Measurements from ENCODE around the gene KLHL29. TPM values are rescaled to one million over a fixed set of nuclear protein-coding genes. Genes with fewer than 3 reads are reported as not detected.

KLHL29 gene
- total RNA-seq, 2 donors from 2014 or later = 1.0 to 2.4 TPM

- Mint-ChIP-seq H3K36me3 (ENCODE audit: low read depth) (no peaks in the 10 kb centered on the region), H3K9me3 (no peaks in the 10 kb centered on the region), H3K4me3 (no peak overlapping the region), H3K27me3 (ENCODE audit: insufficient read depth) (peaks cover 37% of the 10 kb centered on the region), H3K4me1 (no peaks in the 10 kb centered on the region), H3K27ac (no peak overlapping the region)
- Histone ChIP-seq H3K9ac (ENCODE audit: extremely low read depth, low read length, poor library complexity, severe bottlenecking) (no peak overlapping the region), H3K27ac (ENCODE audit: low read depth, low read length) (no peak overlapping the region), H3K4me1 (ENCODE audit: control insufficient read depth, insufficient read depth, low read length) (no peaks in the 10 kb centered on the region), H3K9me3 (ENCODE audit: control insufficient read depth, low read length) (no peaks in the 10 kb centered on the region), H3K4me3 (ENCODE audit: low read length) (no peak overlapping the region), H3K36me3 (ENCODE audit: control insufficient read depth, insufficient read depth, low read length) (no peaks in the 10 kb centered on the region), H3K27me3 (ENCODE audit: control insufficient read depth, insufficient read depth, low read length, poor library complexity, severe bottlenecking) (peaks cover 38% of the 10 kb centered on the region)
- WGBS, 2 experiments (ENCODE audit: insufficient coverage in 1 of 2, insufficient read length in 1 of 2) = 57 to 66% methylated on average over 3 of the region's 4 CpGs
- TF ChIP-seq CTCF (conservative IDR thresholded peaks at IDR 0.05) = no peak
- DNase-seq = no peak
Observed at GRCh38 chr2:23380562-23381065, 4.4 kb upstream of the KLHL29 start.

DNA sequence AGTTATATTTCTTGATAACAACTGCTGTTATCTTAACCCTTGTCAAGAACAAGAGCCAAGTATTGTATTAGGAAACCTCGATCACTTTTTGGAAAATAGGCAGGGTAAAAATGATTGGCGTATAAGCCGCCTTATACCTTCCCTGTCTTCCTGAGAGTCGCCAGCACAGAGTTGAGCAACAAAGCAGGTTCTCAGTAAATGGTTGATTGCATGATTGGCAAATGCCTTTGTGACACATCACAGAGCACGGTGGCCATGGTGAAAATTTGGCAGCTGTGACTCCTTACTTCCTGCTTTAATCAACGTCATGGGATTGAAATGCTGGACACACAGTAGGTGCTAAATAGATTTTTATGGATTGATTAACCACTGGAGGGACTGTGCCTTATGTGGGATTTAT, 3.9 kb upstream of the KLHL29 start:
- DNase-seq = no peak
- Histone ChIP-seq H3K36me3 (ENCODE audit: control insufficient read depth, insufficient read depth, low read length) (no peaks in the 10 kb centered on the region), H3K9ac (ENCODE audit: extremely low read depth, low read length, poor library complexity, severe bottlenecking) (no peak overlapping the region), H3K4me1 (ENCODE audit: control insufficient read depth, insufficient read depth, low read length) (no peaks in the 10 kb centered on the region), H3K27me3 (ENCODE audit: control insufficient read depth, insufficient read depth, low read length, poor library complexity, severe bottlenecking) (peaks cover 41% of the 10 kb centered on the region), H3K9me3 (ENCODE audit: control insufficient read depth, low read length) (no peaks in the 10 kb centered on the region), H3K4me3 (ENCODE audit: low read length) (no peak overlapping the region), H3K27ac (ENCODE audit: low read depth, low read length) (no peak overlapping the region)
- Mint-ChIP-seq H3K4me1 (no peaks in the 10 kb centered on the region), H3K36me3 (ENCODE audit: low read depth) (no peaks in the 10 kb centered on the region), H3K9me3 (no peaks in the 10 kb centered on the region), H3K4me3 (no peak overlapping the region), H3K27me3 (ENCODE audit: insufficient read depth) (peaks cover 40% of the 10 kb centered on the region), H3K27ac (no peak overlapping the region)
- TF ChIP-seq CTCF (conservative IDR thresholded peaks at IDR 0.05) = no peak
- 79 to 89% methylated on average over 5 to 6 of the region's 6 CpGs for WGBS, 2 experiments (ENCODE audit: insufficient coverage in 1 of 2, insufficient read length in 1 of 2)

DNA sequence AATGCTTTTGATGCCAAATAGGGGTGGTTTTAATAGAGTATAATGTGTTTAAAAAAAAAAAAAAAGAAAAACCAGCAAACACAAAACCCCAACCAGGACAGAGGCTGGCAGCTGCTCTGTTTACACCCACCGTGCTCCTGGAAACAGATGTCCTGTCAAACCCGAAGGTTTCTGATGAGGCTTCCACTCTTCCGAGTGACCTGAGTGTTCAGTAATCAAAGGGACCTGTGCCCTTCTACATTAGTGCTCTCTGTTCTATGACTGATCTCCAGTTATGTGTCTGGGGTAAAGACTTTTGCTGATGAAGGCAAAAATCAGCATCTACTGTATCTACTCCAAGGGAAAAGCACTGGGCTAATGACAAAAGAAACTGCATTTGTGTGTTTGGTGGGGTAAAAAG, 3.5 kb upstream of the KLHL29 start:
- Mint-ChIP-seq H3K27ac (no peak overlapping the region), H3K4me3 (no peak overlapping the region)

More for the DNA sequence above, 3.5 kb upstream of the KLHL29 start:
- Mint-ChIP-seq H3K36me3 (ENCODE audit: low read depth) (no peaks in the 10 kb centered on the region), H3K27me3 (ENCODE audit: insufficient read depth) (peaks cover 44% of the 10 kb centered on the region), H3K4me1 (no peaks in the 10 kb centered on the region), H3K9me3 (no peaks in the 10 kb centered on the region)
- Histone ChIP-seq H3K4me3 (ENCODE audit: low read length) (no peak overlapping the region), H3K27ac (ENCODE audit: low read depth, low read length) (no peak overlapping the region), H3K9me3 (ENCODE audit: control insufficient read depth, low read length) (no peaks in the 10 kb centered on the region), H3K36me3 (ENCODE audit: control insufficient read depth, insufficient read depth, low read length) (no peaks in the 10 kb centered on the region), H3K27me3 (ENCODE audit: control insufficient read depth, insufficient read depth, low read length, poor library complexity, severe bottlenecking) (peaks cover 45% of the 10 kb centered on the region), H3K4me1 (ENCODE audit: control insufficient read depth, insufficient read depth, low read length) (no peaks in the 10 kb centered on the region), H3K9ac (ENCODE audit: extremely low read depth, low read length, poor library complexity, severe bottlenecking) (no peak overlapping the region)
- no peak for TF ChIP-seq CTCF (conservative IDR thresholded peaks at IDR 0.05)
- no peak for DNase-seq
- WGBS, 2 experiments (ENCODE audit: insufficient coverage in 1 of 2, insufficient read length in 1 of 2) = 83 to 96% methylated on average over 3 of the region's 3 CpGs

All from endodermal cell (in vitro differentiated cells).